NT2/D1 (cell line): ENCODE measurements around the gene WDR73.

Experiments
- DNase-seq: peaks from one replicate; pipeline ENCODE4 v3.0.0-alpha.2; 2011; ENCODE audit warnings: low read depth, low spot score
- H3K27me3 ChIP-seq: 2 replicates; pipeline ENCODE4 v1.6.0; 2011; ENCODE audit warnings: mild to moderate bottlenecking; ENCODE audit not compliant: insufficient read length, insufficient read depth
- H3K36me3 ChIP-seq: 2 replicates; pipeline ENCODE4 v1.6.1; 2011; ENCODE audit warnings: mild to moderate bottlenecking, low read length, mixed read lengths; ENCODE audit not compliant: insufficient read depth, insufficient read length
- H3K4me1 ChIP-seq: 2 replicates; pipeline ENCODE4 v1.5.1; 2011; ENCODE audit not compliant: insufficient read depth, insufficient read length
- H3K4me3 ChIP-seq: 2 replicates; pipeline ENCODE4 v1.5.1; 2011; ENCODE audit warnings: low read depth; ENCODE audit not compliant: insufficient read length
- H3K9ac ChIP-seq: 2 replicates; pipeline ENCODE4 v1.6.0; 2011; ENCODE audit warnings: low read depth; ENCODE audit not compliant: insufficient read length
- H3K9me3 ChIP-seq: 2 replicates; pipeline ENCODE4 v1.5.1; 2011; ENCODE audit warnings: mild to moderate bottlenecking, low read length; ENCODE audit not compliant: insufficient read depth
- SUZ12 ChIP-seq: IDR thresholded peaks from 2 replicates; pipeline ENCODE4 v1.6.1; 2011; ENCODE audit not compliant: insufficient read length, insufficient read depth; ENCODE audit errors: extremely low read depth
- YY1 ChIP-seq: IDR thresholded peaks from 2 replicates; pipeline ENCODE4 v1.6.1; 2011; ENCODE audit not compliant: insufficient read length, insufficient read depth
- ZNF274 ChIP-seq: IDR thresholded peaks from 2 replicates; pipeline ENCODE4 v1.6.1; 2011; ENCODE audit warnings: mild to moderate bottlenecking, low read depth, low read length

WDR73 gene

GRCh38 chr15:84597296-84597695, 56.8 kb downstream of the WDR73 start:
- H3K4me3 ChIP-seq = no peak overlapping the region
- no peak overlapping the region for H3K9ac ChIP-seq
- H3K4me1 ChIP-seq = peaks cover 8% of the 10 kb centered on the region
- H3K36me3 ChIP-seq = no peaks in the 10 kb centered on the region
- no peak for TF ChIP-seq ZNF274
- no peak for DNase-seq
- H3K9me3 ChIP-seq = peaks cover 12% of the 10 kb centered on the region
- peaks cover 9% of the 10 kb centered on the region for H3K27me3 ChIP-seq

- TF ChIP-seq SUZ12 = no peak
- TF ChIP-seq YY1 = no peak
- no peak for TF ChIP-seq ZNF274
- H3K27me3 ChIP-seq = peaks cover 9% of the 10 kb centered on the region
- H3K36me3 ChIP-seq = no peaks in the 10 kb centered on the region
- no peak for DNase-seq
- H3K9me3 ChIP-seq = peaks cover 12% of the 10 kb centered on the region
- H3K9ac ChIP-seq = no peak overlapping the region
- H3K4me1 ChIP-seq = peaks cover 8% of the 10 kb centered on the region
- H3K4me3 ChIP-seq = no peak overlapping the region
Measured at GRCh38 chr15:84595660-84596059, 58.4 kb downstream of the WDR73 start.

GRCh38 chr15:84594617-84595290, 59.3 kb downstream of the WDR73 start:
- Histone ChIP-seq H3K36me3 (no peaks in the 10 kb centered on the region), H3K4me1 (peaks cover 8% of the 10 kb centered on the region), H3K27me3 (peaks cover 3% of the 10 kb centered on the region), H3K4me3 (no peak overlapping the region), H3K9ac (no peak overlapping the region), H3K9me3 (peaks cover 12% of the 10 kb centered on the region)
- no peak for TF ChIP-seq SUZ12
- no peak for TF ChIP-seq YY1
- TF ChIP-seq ZNF274 = no peak
- no peak for DNase-seq

- Histone ChIP-seq H3K9me3 (peaks cover 12% of the 10 kb centered on the region), H3K36me3 (no peaks in the 10 kb centered on the region), H3K27me3 (peaks cover 8% of the 10 kb centered on the region), H3K9ac (no peak overlapping the region), H3K4me3 (no peak overlapping the region), H3K4me1 (peaks cover 8% of the 10 kb centered on the region)
- DNase-seq = no peak
- TF ChIP-seq YY1 (no peak), ZNF274 (no peak), SUZ12 (no peak)
Measured at GRCh38 chr15:84591815-84592214, 62.3 kb downstream of the WDR73 start.

- no peak for DNase-seq
- Histone ChIP-seq H3K27me3 (peaks cover 8% of the 10 kb centered on the region), H3K9me3 (peaks cover 12% of the 10 kb centered on the region), H3K4me3 (no peak overlapping the region), H3K9ac (no peak overlapping the region), H3K4me1 (peaks cover 6% of the 10 kb centered on the region), H3K36me3 (no peaks in the 10 kb centered on the region)
- TF ChIP-seq ZNF274 (no peak), SUZ12 (no peak), YY1 (no peak)
Measured at GRCh38 chr15:84590406-84590805, 63.7 kb downstream of the WDR73 start.
